ENCODE data around the gene CEL. TPM values are rescaled to one million over a fixed set of nuclear protein-coding genes. Genes with fewer than 3 reads are reported as not detected.

The CEL gene
- 0.08 and 1.2 TPM in 2 replicates for total RNA-seq

GRCh38 chr9:133061764-133062145 lies at the start of gene CEL:
CEL (plus strand) TSS chr9:133061981; CDS start chr9:133062003, 22 bp downstream.

GRCh38 chr9:133030317-133031129 lies 31.3 kb upstream of the CEL start, which contains the start of gene GTF3C5:
GTF3C5 (plus strand) TSS chr9:133030997; CDS start chr9:133031012, 15 bp downstream.

Other genes starting within 250 kb of the CEL start
- gene AK8, start 183.7 kb upstream of the CEL start, total RNA-seq: 0.39 and 0.46 TPM in 2 replicates
- 4.5 and 5.6 TPM in 2 replicates for gene SPACA9, start 183.1 kb upstream of the CEL start, total RNA-seq
- 14.5 and 17.3 TPM in 2 replicates for gene TSC1, start 117.4 kb upstream of the CEL start, total RNA-seq
- gene GFI1B, start 83.3 kb upstream of the CEL start, total RNA-seq: not detected in 2 replicates
- gene GTF3C5, start 31.0 kb upstream of the CEL start, total RNA-seq: 42.2 and 64.6 TPM in 2 replicates
- gene RALGDS, start 59.3 kb downstream of the CEL start, total RNA-seq: 18.7 and 29.8 TPM in 2 replicates
- gene GBGT1, start 101.9 kb downstream of the CEL start, total RNA-seq: 2.7 TPM in 2 replicates
- gene OBP2B, start 147.3 kb downstream of the CEL start, total RNA-seq: not detected in 2 replicates
- gene ABO, start 213.2 kb downstream of the CEL start, total RNA-seq: not detected in 2 replicates

Data from hair follicular keratinocyte (primary cell).